Measurements from ENCODE around the gene EPHA3. TPM values are rescaled to one million over a fixed set of nuclear protein-coding genes. Genes with fewer than 3 reads are reported as not detected.

Gene EPHA3
- total and polyA plus RNA-seq, 10 of the 15 experiments (the other 5 are each of a cell fraction or from before 2014, with no cell fraction given) = 0.03 to 39.0 (median 0.07) TPM; not detected in 4

- no TSS peak for BruUV-seq (replicated peaks)
- no peak for TF ChIP-seq BHLHE40 (IDR thresholded peaks at IDR 0.05; ENCODE audit: borderline replicate concordance in 1 of 2, low read depth in 2 of 2, low read length in 1 of 2)
- TF ChIP-seq TAF1 (IDR thresholded peaks at IDR 0.05; ENCODE audit: borderline replicate concordance, low read depth, low read length) = no peak
- no peak for TF ChIP-seq E2F4 (IDR thresholded peaks at IDR 0.05; ENCODE audit: low read depth, low read length)
- no peak for TF ChIP-seq SPI1 (IDR thresholded peaks at IDR 0.05; ENCODE audit: borderline replicate concordance, insufficient read depth, low read depth, low read length)
- no peak for TF ChIP-seq NFYB (IDR thresholded peaks at IDR 0.05; ENCODE audit: insufficient read depth, low read depth, low read length)
- no peak for TF ChIP-seq RELA (IDR thresholded peaks at IDR 0.05; ENCODE audit: borderline replicate concordance, partially characterized antibody)
- no peak for TF ChIP-seq ZNF207 (IDR thresholded peaks at IDR 0.05; ENCODE audit: borderline replicate concordance)
- TF ChIP-seq FOS (IDR thresholded peaks at IDR 0.05; ENCODE audit: borderline replicate concordance, extremely low read depth, insufficient read length) = no peak
- TF ChIP-seq YY1 (IDR thresholded peaks at IDR 0.05; ENCODE audit: low read depth, low read length) = no peak
- TF ChIP-seq ZBTB11 (CRISPR knock-in tag; IDR thresholded peaks at IDR 0.05) = no peak
- TF ChIP-seq EED (IDR thresholded peaks at IDR 0.05; ENCODE audit: low read depth) = no peak
- no peak for TF ChIP-seq USF2 (IDR thresholded peaks at IDR 0.05; ENCODE audit: borderline replicate concordance, low read depth, low read length)
- no peak for TF ChIP-seq ATF2 (IDR thresholded peaks at IDR 0.05; ENCODE audit: low read length)
- no peak for TF ChIP-seq ASH2L (IDR thresholded peaks at IDR 0.05; ENCODE audit: borderline replicate concordance, low read depth)
- no peak for TF ChIP-seq PAX8 (IDR thresholded peaks at IDR 0.05)
Measured at GRCh38 chr3:89232155-89232554, 124.7 kb downstream of the EPHA3 start.

More at GRCh38 chr3:89232155-89232554, 124.7 kb downstream of the EPHA3 start:
- intact Hi-C loops (cut with micrococcal nuclease; ENCODE audit: unreplicated experiment) (no loop called here), in situ Hi-C loops (cut with MboI) (no loop called here)
- H3K36me3 ChIP-seq (ENCODE audit: control insufficient read depth in 2 of 2, insufficient read depth in 2 of 2, low read length in 1 of 2) = no peaks in the 10 kb centered on the region
- no peak overlapping the region for H3K27ac ChIP-seq (ENCODE audit: control insufficient read depth, insufficient read depth)
- FAIRE-seq (no peak), ATAC-seq (no peak), DNase-seq (ENCODE audit: low read depth, low spot score) (no peak)
- H3K9ac ChIP-seq (ENCODE audit: control insufficient read depth, insufficient read depth, low read length) = no peak overlapping the region
- WGBS (ENCODE audit: insufficient coverage, insufficient replicate concordance, low lambda C conversion rate, missing lambda C conversion rate) = 32% methylated on average over 2 of the region's 2 CpGs
- no peak overlapping the region for H3K4me2 ChIP-seq (ENCODE audit: control insufficient read depth, insufficient read depth)
- ChIA-PET RAD21 (ENCODE audit: unreplicated experiment) (no interaction called here), SMC1A (ENCODE audit: uncharacterized antibody, unreplicated experiment) (interaction anchor here (1.2 kb wide), 1 partner anchor 17 kb away, joined by 3 read pairs; no protein-coding TSS in a partner anchor), CTCF (no interaction called here), POLR2A (no interaction called here)
- H3K27me3 ChIP-seq (replicated peaks in 1 of 2; ENCODE audit: control insufficient read depth in 2 of 2, insufficient read depth in 2 of 2, low read length in 1 of 2) = no peaks in the 10 kb centered on the region
- no peak overlapping the region for H3K4me3 ChIP-seq
- no peaks in the 10 kb centered on the region for H4K20me1 ChIP-seq (ENCODE audit: control insufficient read depth, insufficient read depth)
- no peaks in the 10 kb centered on the region for H3K79me2 ChIP-seq (ENCODE audit: control insufficient read depth, insufficient read depth, low read length)
- H3K4me1 ChIP-seq (ENCODE audit: control insufficient read depth, insufficient read depth, low read length) = no peaks in the 10 kb centered on the region
- no peaks in the 10 kb centered on the region for H3K9me3 ChIP-seq (replicated peaks; ENCODE audit: control insufficient read depth, insufficient read depth, low read length)
- H2AFZ ChIP-seq (ENCODE audit: control insufficient read depth, low read depth, low read length) = no peak overlapping the region

Data from GM12878 (cell line).